ENCODE data around the gene TRIM54. TPM values are rescaled to one million over a fixed set of nuclear protein-coding genes. Genes with fewer than 3 reads are reported as not detected.

Gene TRIM54
- total RNA-seq, 1 experiment from 2014 or later, result 0.99 TPM

DNA sequence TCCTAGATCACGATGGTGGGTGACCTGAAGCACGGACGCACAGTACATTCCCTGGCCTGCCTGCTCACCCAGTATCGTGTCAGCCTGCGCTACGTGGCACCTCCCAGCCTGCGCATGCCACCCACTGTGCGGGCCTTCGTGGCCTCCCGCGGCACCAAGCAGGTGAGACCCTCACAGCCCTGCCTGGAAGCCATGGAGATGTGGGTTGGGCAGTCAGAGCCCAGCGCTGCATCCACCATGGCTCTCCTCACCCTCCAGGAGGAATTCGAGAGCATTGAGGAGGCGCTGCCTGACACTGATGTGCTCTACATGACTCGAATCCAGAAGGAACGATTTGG, 39.6 kb upstream of the TRIM54 start:
- CTCF ChIA-PET, result interaction anchor here (0.6 kb wide), 1 partner anchor 21 kb away, joined by 10 read pairs; no protein-coding TSS in a partner anchor
- H3K4me3 Mint-ChIP-seq (ENCODE audit: low read depth, unreplicated experiment), result no peak overlapping the region
- no peaks in the 10 kb centered on the region for H3K9me3 Mint-ChIP-seq (ENCODE audit: low read depth, unreplicated experiment)
- H3K36me3 Mint-ChIP-seq (ENCODE audit: insufficient read depth, unreplicated experiment), result peaks cover 33% of the 10 kb centered on the region
- BruUV-seq (replicated peaks), result no TSS peak
- no peaks in the 10 kb centered on the region for H3K4me1 Mint-ChIP-seq (ENCODE audit: low read depth, unreplicated experiment)
- H3K27me3 Mint-ChIP-seq (ENCODE audit: unreplicated experiment), result peaks cover 7% of the 10 kb centered on the region
- intact Hi-C loops (cut with micrococcal nuclease; ENCODE audit: unreplicated experiment), result no loop called here
- no peak overlapping the region for H3K27ac Mint-ChIP-seq (ENCODE audit: unreplicated experiment)
- TF ChIP-seq, protein P1, sequence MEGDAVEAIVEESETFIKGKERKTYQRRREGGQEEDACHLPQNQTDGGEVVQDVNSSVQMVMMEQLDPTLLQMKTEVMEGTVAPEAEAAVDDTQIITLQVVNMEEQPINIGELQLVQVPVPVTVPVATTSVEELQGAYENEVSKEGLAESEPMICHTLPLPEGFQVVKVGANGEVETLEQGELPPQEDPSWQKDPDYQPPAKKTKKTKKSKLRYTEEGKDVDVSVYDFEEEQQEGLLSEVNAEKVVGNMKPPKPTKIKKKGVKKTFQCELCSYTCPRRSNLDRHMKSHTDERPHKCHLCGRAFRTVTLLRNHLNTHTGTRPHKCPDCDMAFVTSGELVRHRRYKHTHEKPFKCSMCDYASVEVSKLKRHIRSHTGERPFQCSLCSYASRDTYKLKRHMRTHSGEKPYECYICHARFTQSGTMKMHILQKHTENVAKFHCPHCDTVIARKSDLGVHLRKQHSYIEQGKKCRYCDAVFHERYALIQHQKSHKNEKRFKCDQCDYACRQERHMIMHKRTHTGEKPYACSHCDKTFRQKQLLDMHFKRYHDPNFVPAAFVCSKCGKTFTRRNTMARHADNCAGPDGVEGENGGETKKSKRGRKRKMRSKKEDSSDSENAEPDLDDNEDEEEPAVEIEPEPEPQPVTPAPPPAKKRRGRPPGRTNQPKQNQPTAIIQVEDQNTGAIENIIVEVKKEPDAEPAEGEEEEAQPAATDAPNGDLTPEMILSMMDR (IDR thresholded peaks at IDR 0.05; ENCODE audit: unreplicated experiment), result no peak
- no peak for DNase-seq

DNA sequence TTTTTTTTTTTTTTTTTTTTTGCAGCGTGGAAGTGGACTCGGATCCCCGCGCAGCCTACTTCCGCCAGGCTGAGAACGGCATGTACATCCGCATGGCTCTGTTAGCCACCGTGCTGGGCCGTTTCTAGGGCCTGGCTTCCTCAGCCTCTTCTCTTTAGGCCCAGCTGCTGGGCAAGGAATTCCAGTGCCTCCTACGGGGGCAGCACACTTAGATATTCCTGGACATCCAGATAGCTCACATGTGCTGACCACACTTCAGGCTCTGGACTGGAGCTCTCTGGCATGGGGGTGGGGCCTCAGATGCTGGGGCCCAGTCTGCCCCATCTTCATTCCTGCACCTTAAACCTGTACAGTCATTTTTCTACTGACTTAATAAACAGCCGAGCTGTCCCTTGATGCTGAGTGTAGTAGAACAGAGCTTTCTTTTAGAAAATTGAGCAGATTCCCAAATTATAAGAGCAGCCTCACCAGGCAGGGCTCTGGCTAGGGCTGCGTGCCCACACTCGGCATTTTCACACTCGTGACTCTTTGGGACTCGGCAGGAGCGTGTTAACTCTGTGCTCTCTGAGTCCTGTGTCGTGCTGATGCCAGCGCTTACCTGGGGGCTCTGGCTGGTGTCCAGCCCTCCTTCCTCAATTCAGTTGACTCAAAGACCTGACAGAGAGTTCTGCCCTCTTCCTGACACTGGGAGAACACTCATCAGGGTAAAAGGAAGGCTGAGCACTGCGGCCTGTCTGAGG, 38.7 kb upstream of the TRIM54 start:
- H3K27ac Mint-ChIP-seq (ENCODE audit: unreplicated experiment), result no peak overlapping the region
- BruUV-seq (replicated peaks), result no TSS peak
- H3K27me3 Mint-ChIP-seq (ENCODE audit: unreplicated experiment), result peaks cover 17% of the 10 kb centered on the region
- no peaks in the 10 kb centered on the region for H3K9me3 Mint-ChIP-seq (ENCODE audit: low read depth, unreplicated experiment)
- intact Hi-C loops (cut with micrococcal nuclease; ENCODE audit: unreplicated experiment), result no loop called here
- no peak overlapping the region for H3K4me3 Mint-ChIP-seq (ENCODE audit: low read depth, unreplicated experiment)
- peaks cover 42% of the 10 kb centered on the region for H3K36me3 Mint-ChIP-seq (ENCODE audit: insufficient read depth, unreplicated experiment)
- TF ChIP-seq, protein P1 (IDR thresholded peaks at IDR 0.05; ENCODE audit: unreplicated experiment), result no peak
- H3K4me1 Mint-ChIP-seq (ENCODE audit: low read depth, unreplicated experiment), result no peaks in the 10 kb centered on the region
- no peak for DNase-seq
- CTCF ChIA-PET, result interaction anchor here (0.6 kb wide), 1 partner anchor 22 kb away, joined by 10 read pairs; no protein-coding TSS in a partner anchor

DNA sequence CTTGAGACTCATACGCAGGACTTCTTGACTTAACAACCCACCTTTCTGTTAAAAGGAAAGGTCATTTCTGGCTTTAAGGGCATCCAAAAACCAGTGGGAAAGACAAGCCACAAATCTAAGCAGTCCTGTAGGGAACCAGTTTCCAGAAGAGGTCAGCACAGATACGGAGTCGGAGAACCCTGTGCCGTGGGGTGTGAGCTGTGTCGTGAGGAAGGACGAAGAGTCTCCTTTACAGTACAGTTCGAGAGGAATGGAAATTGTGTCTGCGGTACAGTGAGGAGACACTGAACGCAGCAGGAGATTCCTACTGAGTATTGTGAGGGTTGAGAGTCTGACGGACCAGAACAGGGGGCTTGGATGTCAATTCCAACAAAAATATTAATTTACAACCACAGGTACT, 37.1 kb upstream of the TRIM54 start:
- H3K36me3 Mint-ChIP-seq (ENCODE audit: insufficient read depth, unreplicated experiment), result peaks cover 50% of the 10 kb centered on the region
- CTCF ChIA-PET, result no interaction called here

DNA sequence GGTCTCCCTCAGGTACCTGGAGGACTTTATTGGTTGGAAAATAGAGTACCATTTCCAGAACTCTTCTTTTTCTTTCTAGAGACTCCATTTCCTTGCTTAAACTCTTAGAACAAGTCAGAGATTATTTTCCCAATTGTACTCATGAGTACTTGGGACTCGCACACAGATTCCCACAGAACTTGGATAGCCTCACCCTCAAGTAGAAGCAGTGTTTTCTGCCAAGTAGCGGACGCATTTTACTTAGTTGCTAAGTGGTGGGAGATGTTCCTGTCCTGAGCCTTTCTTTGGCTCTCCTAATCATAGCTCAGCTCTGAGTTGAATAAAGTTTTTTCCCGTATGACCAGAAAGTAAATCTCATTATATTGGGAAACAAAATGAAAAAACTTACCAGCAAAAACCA, 36.6 kb upstream of the TRIM54 start:
- TF ChIP-seq, protein P1 (IDR thresholded peaks at IDR 0.05; ENCODE audit: unreplicated experiment), result no peak
- CTCF ChIA-PET, result no interaction called here
- no peak for DNase-seq
- no TSS peak for BruUV-seq (replicated peaks)
- intact Hi-C loops (cut with micrococcal nuclease; ENCODE audit: unreplicated experiment), result no loop called here
- H3K4me1 Mint-ChIP-seq (ENCODE audit: low read depth, unreplicated experiment), result no peaks in the 10 kb centered on the region
- peaks cover 37% of the 10 kb centered on the region for H3K27me3 Mint-ChIP-seq (ENCODE audit: unreplicated experiment)
- no peak overlapping the region for H3K27ac Mint-ChIP-seq (ENCODE audit: unreplicated experiment)
- H3K36me3 Mint-ChIP-seq (ENCODE audit: insufficient read depth, unreplicated experiment), result peaks cover 47% of the 10 kb centered on the region
- H3K9me3 Mint-ChIP-seq (ENCODE audit: low read depth, unreplicated experiment), result no peaks in the 10 kb centered on the region
- H3K4me3 Mint-ChIP-seq (ENCODE audit: low read depth, unreplicated experiment), result no peak overlapping the region

More for the DNA sequence above, 37.1 kb upstream of the TRIM54 start:
- DNase-seq, result no peak
- intact Hi-C loops (cut with micrococcal nuclease; ENCODE audit: unreplicated experiment), result no loop called here
- H3K9me3 Mint-ChIP-seq (ENCODE audit: low read depth, unreplicated experiment), result no peaks in the 10 kb centered on the region
- H3K4me1 Mint-ChIP-seq (ENCODE audit: low read depth, unreplicated experiment), result no peaks in the 10 kb centered on the region
- peak overlapping the region; percentile 36 for H3K27ac Mint-ChIP-seq (ENCODE audit: unreplicated experiment)
- BruUV-seq (replicated peaks), result no TSS peak
- peaks cover 32% of the 10 kb centered on the region for H3K27me3 Mint-ChIP-seq (ENCODE audit: unreplicated experiment)
- H3K4me3 Mint-ChIP-seq (ENCODE audit: low read depth, unreplicated experiment), result no peak overlapping the region
- TF ChIP-seq, protein P1 (IDR thresholded peaks at IDR 0.05; ENCODE audit: unreplicated experiment), result no peak

Measured in Calu3 (cell line).